AG09309 (cell line): Measurements from ENCODE around the gene APOBEC3A.

ENCODE experiments used
- DNase-seq: peaks from one replicate; pipeline ENCODE4 v3.0.0-alpha.2; 2010; ENCODE audit warnings: low read depth
- H3K4me3 ChIP-seq: 2 replicates; pipeline ENCODE4 v1.5.1; 2011; ENCODE audit warnings: mild to moderate bottlenecking, low read depth, low read length, moderate library complexity; ENCODE audit not compliant: control insufficient read depth
- CTCF ChIP-seq: IDR thresholded peaks from 2 replicates; pipeline ENCODE4 v1.5.1; 2011; ENCODE audit warnings: mild to moderate bottlenecking, low read depth, low read length, inconsistent platforms; ENCODE audit not compliant: insufficient read depth, control insufficient read depth; ENCODE audit errors: missing control alignments

The APOBEC3A gene

DNA sequence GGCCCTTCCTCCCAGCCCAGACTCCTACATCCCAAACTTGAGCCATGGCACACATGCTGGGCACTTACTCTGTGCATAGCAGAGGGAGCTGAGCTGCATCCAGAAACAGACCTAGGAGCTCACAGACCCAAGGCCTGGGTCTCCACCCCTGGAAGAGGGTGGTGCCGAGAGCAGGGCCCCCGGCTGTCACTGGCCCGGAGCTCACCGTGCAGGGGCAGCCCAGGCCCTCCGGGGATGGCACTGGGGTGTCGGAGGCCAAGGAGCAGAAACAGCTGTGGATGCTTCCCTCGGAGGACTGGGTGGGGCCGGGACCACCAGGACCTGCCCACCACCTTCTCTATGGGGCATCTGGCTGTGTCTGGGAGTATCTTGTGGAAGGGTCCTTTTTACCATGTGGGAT lies 4.3 kb upstream of the APOBEC3A start:
- DNase-seq: no peak
- no peak for TF ChIP-seq CTCF
- H3K4me3 ChIP-seq: no peak overlapping the region

- no peak for DNase-seq
- no peak for TF ChIP-seq CTCF
- H3K4me3 ChIP-seq: no peak overlapping the region
Measured at GRCh38 chr22:38953577-38954413, 3.6 kb upstream of the APOBEC3A start.

GRCh38 chr22:38954414-38955043 lies 2.9 kb upstream of the APOBEC3A start:
- H3K4me3 ChIP-seq: no peak overlapping the region
- no peak for DNase-seq
- TF ChIP-seq CTCF: no peak

DNA sequence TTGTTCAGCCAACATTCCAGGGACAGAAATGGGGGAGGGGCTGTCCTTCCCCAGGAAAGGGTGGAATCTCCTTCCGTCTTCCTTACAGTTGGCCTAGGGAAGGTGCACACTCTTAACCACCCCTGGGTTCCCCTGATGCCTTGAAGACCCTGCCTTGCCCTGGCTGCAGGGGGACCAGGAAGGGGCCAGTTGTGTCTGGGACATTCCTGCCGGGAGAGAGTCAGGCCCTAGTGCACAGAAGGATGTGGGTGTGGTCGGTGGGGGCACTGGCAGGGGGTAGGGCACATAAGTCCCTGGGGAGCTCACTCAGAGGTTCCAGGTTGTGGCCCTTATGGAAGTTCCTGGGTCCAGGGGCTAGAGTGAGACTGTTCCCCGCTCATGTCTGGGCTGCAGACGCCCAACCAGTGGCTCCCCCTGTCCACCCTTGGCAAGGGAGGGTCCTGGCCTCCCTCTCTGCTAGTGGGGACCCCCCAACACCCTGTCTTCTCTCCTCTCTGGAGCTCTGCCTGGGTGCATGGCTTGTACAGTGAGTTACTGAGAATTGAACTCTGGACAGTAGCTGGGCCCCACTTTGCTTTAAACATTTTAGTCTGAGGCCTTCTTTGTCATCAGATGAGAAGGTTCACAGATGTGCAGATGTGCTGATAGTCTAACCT lies 2.0 kb upstream of the APOBEC3A start:
- TF ChIP-seq CTCF: no peak
- H3K4me3 ChIP-seq: no peak overlapping the region
- DNase-seq: no peak

GRCh38 chr22:38955926-38956325 lies 1.5 kb upstream of the APOBEC3A start:
- no peak for DNase-seq
- H3K4me3 ChIP-seq: no peak overlapping the region
- no peak for TF ChIP-seq CTCF

DNA sequence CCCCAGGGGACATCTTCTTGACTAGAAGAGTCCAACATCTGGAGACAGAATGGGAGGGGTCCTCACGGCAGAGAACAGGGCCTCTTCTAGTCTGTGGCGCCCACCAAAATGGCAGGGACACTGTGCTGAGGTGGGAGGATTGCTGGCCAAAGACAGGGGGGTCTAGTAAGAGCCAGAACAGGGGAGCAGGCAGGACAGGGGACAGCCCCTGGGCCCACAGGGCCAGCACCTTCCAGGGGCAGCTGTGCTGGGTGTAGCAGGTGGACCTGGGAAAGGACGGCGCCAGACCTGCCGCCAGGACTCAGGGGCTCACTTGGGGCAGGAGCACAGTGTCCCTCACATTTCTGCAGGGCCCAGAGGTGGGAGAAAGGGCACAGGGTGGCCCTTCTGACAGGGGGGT lies 858 bp upstream of the APOBEC3A start:
- no peak for TF ChIP-seq CTCF
- no peak for DNase-seq
- H3K4me3 ChIP-seq: no peak overlapping the region
